LoVo (cell line): Measurements from ENCODE around the gene CCDC33.

Experiments used
- DNase-seq: peaks from one replicate; pipeline ENCODE4 v3.0.0-alpha.2; 2016; ENCODE audit warnings: low spot score

CCDC33 gene

GRCh38 chr15:74229686-74230085, 6.4 kb upstream of the CCDC33 start:
- no peak for DNase-seq

DNA sequence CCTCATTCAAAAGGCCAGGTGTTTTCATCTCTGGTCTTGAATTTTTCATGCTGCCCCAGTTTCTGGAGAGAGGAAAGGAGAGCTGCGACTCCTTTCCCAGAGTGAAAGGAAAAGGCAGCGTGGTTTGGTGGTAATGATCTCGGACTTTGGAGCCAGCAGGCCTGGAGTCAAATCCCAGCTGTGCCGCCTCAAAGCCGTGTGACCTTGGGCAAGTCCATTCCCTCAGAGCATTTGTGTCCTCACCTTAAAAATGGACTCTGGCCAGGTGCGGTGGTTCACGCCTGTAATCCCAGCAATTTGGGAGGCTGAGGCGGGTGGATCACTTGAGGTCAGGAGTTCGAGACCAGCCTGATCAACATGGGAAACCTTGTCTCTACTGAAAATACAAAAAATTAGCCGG, 4.7 kb upstream of the CCDC33 start:
- no peak for DNase-seq

DNA sequence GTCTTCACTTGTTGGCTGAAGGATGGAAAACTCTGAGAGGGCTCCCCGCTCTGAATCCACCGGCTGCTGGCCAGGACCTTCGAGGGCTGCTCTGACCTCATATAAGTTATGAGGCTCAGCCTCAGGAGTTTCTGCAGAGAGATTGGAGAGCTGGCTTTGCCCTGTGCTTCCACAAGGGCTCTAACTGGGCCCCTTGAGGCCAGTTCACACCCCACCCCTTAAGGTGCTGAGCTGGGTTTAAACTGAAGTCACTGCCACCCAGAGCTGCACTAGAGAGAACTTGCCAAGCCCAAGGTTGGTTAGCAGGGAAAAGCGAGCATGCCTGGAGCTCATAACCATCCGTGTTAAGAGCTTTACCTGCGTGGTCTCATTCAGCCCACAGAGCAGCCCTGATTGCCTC, 2.8 kb upstream of the CCDC33 start:
- no peak for DNase-seq

DNA sequence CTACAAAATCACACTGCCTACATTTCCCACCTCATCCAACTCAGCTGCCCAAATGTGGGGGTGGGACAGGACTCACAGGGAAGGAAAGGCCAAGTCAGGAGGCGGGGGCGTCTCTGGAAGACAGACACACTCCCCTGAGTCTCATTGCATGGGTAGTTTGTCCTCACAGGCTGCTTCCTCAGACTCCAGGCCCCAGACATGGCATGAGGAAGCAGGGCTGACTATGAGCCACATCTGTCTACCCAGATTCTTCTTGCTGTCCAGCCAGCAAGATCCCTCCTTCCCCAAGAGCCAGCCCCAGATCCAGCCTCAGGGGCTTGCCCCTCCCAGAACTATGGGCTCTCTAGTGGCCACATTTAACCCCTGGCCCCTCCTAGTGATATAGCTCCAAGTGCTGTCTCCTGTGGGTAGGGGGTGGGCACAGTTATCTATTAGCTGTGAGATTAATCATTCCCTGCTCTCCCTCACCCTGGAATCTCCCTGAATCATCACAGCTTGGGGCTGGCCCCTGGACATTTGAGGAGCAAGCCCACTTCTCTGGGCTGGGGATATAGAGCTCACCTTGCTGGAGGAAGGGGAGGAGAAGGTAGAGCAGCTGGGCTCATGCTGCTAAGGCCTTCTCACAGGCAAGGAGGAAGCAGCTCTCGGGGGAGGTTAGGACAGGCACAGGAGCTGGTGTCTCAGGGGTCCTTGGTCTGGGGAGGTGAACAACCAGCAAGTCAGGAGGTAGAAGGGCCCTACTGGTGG, 2.1 kb upstream of the CCDC33 start:
- no peak for DNase-seq

- no peak for DNase-seq
Observed at GRCh38 chr15:74234598-74234875, 1.6 kb upstream of the CCDC33 start.

DNA sequence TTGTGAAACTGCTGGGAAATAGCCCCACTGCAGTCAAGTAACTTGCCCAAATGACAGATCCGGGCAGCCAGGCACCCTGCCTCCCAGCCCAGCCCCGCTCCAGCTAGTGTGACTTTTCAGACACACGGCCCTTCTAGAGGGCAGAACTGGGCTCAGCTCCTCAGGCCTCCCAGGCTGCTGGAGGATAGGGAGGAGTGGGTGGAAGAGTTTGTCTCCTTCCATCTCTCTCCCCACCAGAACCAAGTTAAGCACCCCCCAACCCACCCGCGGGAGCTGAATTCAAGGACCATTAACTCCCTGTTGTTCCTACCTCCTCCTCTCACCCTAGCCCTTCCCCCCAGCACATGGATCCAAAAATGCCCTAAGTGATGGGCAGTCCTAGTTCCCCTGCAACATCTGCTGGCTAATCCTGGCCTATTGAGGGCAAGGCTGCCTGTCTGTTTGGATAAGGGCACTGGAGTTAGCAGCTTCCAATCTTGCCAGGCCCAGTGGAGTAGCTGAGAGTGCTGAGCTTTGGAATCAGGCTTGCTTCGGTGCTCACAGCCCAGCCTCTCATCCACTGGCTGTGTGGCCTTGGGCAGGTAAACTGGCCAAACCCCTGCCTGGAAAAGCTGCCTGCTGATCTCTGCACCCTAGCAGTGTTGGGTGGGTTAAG, 3.1 kb downstream of the CCDC33 start:
- no peak for DNase-seq

DNA sequence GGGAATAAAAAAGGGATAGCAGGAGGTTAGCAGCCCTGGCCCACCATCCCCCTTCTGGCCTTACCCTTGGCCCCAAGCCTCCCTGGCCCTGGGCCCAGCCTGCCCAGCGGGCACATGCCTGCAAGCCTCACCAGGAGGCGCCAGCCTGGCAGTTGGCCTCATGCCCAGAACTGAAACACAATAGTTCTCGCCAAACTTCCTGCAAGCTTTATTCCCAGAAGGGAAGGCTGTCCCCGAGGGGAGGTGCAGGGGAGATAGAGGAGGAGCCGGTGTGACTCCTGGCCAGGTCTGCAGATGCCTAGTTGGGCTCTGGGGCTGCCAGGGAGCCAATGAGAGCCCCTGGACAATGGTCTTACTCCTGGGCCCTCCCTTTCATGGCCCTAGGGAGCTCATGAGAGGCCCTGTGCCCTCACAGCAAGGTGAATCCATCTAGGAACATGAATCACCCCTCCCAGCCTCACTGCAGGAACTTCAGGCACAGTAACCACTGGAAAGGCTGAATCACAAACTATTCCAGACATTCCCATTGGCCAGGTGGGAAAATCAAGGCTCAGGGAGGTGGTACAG, 4.0 kb downstream of the CCDC33 start:
- peak; percentile 60 for DNase-seq

GRCh38 chr15:74240897-74241614, 4.9 kb downstream of the CCDC33 start:
- DNase-seq = no peak

GRCh38 chr15:74242441-74243185, 6.5 kb downstream of the CCDC33 start:
- DNase-seq = no peak

- no peak for DNase-seq
Observed at GRCh38 chr15:74243431-74243830, 7.3 kb downstream of the CCDC33 start.

- no peak for DNase-seq
Observed at GRCh38 chr15:74244822-74245341, 8.8 kb downstream of the CCDC33 start.

GRCh38 chr15:74245342-74245931, 9.3 kb downstream of the CCDC33 start:
- no peak for DNase-seq

DNA sequence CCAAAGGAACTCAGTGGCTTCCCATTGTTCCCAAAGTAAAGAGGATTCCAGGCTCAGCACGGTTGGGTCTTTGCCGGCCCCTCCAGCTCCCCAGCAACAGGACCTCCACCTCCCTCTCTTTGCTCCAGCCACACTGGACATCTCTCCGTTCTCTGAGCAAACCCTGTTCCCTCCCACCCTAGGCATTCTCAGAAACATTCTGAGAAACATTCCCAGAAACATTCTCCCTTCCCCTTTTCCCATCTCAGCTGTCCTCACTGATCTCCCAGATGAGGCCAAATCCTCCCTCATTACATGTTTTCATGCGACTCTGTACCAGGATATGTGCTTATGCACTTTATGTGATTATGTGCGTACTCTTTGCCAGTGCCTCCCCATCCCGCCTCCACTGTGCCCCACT, 14.1 kb downstream of the CCDC33 start:
- no peak for DNase-seq

DNA sequence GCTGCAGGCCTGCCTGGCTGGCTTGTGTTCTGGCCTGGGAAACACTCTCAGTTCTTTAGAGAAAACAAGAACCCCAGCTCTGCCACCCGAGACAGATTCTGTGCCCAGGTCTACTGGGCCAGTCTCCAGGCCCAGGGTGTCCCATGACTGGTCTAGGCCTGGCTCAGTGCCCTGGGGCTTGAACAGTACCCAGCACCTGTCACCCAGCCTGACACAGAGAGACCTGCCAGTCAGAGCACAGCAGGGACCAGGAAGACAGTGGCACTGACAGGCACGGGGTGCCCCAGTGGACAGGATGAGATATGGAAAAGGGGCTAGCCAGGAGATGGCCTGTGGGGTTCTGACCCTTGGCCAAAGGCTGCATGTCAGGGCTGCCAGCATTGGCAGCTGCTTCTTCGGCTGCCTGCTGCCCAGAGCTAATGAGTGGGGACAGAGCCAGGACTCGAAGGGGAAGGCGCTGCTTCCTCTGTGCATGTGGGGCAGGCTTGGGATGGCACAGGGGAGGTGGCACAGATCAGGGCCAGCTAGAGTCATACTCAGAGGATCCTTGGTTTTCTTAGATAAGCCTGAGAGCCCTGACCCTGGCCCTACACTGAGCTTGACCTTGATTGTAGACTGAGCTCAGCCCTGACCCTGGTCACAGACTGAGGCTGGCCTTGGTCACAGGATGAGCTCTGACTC, 15.1 kb downstream of the CCDC33 start:
- DNase-seq = no peak

DNA sequence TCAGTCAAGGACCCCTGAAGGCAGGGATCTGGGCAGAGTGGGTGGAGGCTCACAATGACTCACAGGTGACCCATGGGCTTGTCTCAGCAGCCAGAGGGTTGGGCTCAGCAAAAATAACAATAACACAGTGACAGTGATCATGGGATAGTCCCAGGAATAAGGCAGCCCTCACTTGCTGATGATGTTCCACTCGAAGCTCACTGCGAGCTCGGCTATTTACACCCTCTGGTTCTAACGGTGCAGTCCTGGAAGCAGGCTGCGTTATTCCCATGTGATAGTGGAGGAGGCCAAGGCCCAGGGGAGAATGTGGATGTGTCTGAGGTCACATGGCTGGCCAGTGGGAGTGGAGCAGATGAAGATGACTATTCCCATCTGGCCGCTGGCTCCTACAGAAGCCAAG, 16.2 kb downstream of the CCDC33 start:
- no peak for DNase-seq

DNA sequence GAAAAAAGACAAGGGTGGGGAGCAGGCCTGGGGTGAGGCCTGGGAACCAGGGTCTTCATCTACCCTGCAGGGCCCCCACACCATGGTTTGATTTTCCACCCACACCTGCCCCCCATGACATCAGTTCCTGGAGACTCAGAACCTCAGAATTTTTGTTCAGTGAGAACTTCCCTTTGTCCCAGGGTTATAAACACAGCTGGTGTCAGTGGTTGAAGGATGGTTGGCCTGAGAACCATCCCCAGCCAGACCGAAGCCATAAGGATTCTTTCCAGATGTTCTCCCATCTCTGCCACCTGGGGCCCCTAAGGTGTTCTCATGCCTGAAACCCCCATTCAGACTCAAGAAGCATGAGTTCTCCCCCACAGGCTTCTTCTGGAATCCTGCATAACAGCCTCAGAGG, 16.6 kb downstream of the CCDC33 start:
- no peak for DNase-seq

GRCh38 chr15:74253211-74253921, 17.2 kb downstream of the CCDC33 start:
- no peak for DNase-seq

GRCh38 chr15:74257105-74257504, 21.0 kb downstream of the CCDC33 start:
- DNase-seq = no peak

- DNase-seq = no peak
Observed at GRCh38 chr15:74257623-74258022, 21.5 kb downstream of the CCDC33 start.

DNA sequence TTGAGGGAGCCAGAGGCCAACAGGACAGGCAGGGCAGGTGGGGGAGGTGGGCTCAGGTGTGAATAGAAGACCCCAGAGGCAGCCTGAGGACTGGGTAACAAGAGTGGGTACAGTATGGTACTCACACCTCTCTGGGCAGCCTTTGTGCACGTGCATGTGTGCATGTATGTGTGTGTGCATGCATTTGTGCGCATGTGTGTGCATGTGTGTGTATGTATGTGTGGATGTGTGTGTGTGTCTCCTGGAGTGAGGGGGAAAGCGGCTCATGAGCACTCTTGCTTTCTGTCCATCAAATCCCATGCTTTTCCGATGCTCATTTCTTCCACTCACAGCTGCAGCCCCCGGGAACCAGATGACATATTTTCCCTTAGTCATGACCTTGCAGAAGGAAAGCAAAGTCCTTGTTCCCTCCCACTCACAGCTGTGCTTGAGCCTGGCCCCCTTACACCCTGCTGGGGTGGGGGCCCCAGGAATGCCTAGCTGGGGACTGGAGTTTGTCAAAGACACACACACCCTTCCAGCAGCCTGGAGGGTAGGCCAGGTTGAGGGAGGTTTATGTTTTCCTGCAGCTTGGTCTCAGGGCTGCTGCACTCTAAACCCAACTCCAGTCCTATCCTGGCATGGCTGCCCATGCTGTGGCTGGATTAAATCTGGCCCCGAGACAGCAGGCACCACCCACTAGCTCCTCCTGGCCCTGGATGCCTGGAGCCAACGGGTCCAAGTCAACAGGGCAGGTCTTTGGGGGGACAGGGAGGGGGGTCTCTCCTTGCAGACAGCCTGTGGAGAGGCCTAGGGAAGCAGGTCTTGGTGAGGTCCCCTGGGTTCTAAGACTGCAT, 22.5 kb downstream of the CCDC33 start:
- DNase-seq = no peak
